PC-3 (cell line): Measurements from ENCODE around the gene RAB7B. TPM values are rescaled to one million over a fixed set of nuclear protein-coding genes. Genes with fewer than 3 reads are reported as not detected.

Source experiments
- ATAC-seq: fragments of 200-7000 bp; cut with Tn5 transposase; 2 replicates; pipeline ENCODE4 v1.9.1; 2020; ENCODE audit warnings: mild to moderate bottlenecking, moderate library complexity
- BruUV-seq: library from RNA; stranded (reverse); fragments of 400-500 nt; replicated peaks from 2 replicates; lab custom pipeline; 2021; lab: Mats Ljungman, UMichigan
- CTCF ChIA-PET: fragments of 300-600 bp; sonication (Branson Sonifier 250); formaldehyde crosslinking; loops from one replicate; lab custom pipeline; 2022; ENCODE audit warnings: antibody characterized with exemption; lab: Charles Lee
- POLR2A ChIA-PET: fragments of 300-600 bp; sonication (Branson Sonifier 250); formaldehyde crosslinking; loops from one replicate; lab custom pipeline; 2022; ENCODE audit warnings: antibody characterized with exemption; ENCODE audit not compliant: unreplicated experiment; lab: Charles Lee
- DNase-seq: peaks from one replicate; pipeline ENCODE4 v3.0.0-alpha.2; 2015
- H2AFZ ChIP-seq: fragments of 300-600 bp; sonication (generic); 2 replicates; pipeline ENCODE4 v1.6.0; 2016; ENCODE audit warnings: antibody characterized with exemption, low read length
- H3F3A ChIP-seq: fragments of 300-600 bp; sonication (generic); one replicate; pipeline ENCODE4 v1.6.0; 2017; ENCODE audit warnings: antibody characterized with exemption, low read length, control low read depth, mild to moderate bottlenecking; ENCODE audit not compliant: unreplicated experiment
- H3K27ac ChIP-seq: fragments of 300-600 bp; sonication (generic); 2 replicates; pipeline ENCODE4 v1.5.1; 2016; ENCODE audit warnings: mild to moderate bottlenecking, low read length
- H3K27me3 ChIP-seq: fragments of 300-600 bp; sonication (generic); 2 replicates; pipeline ENCODE4 v1.6.1; 2016; ENCODE audit warnings: low read length, mixed read lengths
- H3K36me3 ChIP-seq: fragments of 300-600 bp; sonication (generic); 2 replicates; pipeline ENCODE4 v1.6.1; 2016; ENCODE audit warnings: low read depth, mixed run types, low read length, mixed read lengths
- H3K4me1 ChIP-seq: fragments of 300-600 bp; sonication (generic); 2 replicates; pipeline ENCODE4 v1.5.1; 2016; ENCODE audit warnings: low read length; ENCODE audit not compliant: insufficient read depth
- H3K4me2 ChIP-seq: fragments of 300-600 bp; sonication (generic); 2 replicates; pipeline ENCODE4 v1.6.0; 2016; ENCODE audit warnings: low read length
- H3K4me3 ChIP-seq: fragments of 300-600 bp; sonication (generic); 2 replicates; pipeline ENCODE4 v1.5.1; 2016; ENCODE audit warnings: mild to moderate bottlenecking, low read length, mixed read lengths
- H3K79me2 ChIP-seq: fragments of 300-600 bp; sonication (generic); 2 replicates; pipeline ENCODE4 v1.6.1; 2017; ENCODE audit warnings: low read length, mixed read lengths
- H3K9ac ChIP-seq: fragments of 300-600 bp; sonication (generic); 2 replicates; pipeline ENCODE4 v1.6.0; 2016; ENCODE audit warnings: mild to moderate bottlenecking, low read length
- H3K9me2 ChIP-seq: fragments of 300-600 bp; sonication (generic); replicated peaks from 2 replicates; pipeline ENCODE4 v1.6.1; 2016; ENCODE audit warnings: mixed run types, low read length, mixed read lengths
- H3K9me3 ChIP-seq: fragments of 300-600 bp; sonication (generic); 2 replicates; pipeline ENCODE4 v1.6.1; 2016; ENCODE audit warnings: low read length, mixed read lengths
- H4K20me1 ChIP-seq: fragments of 300-600 bp; sonication (generic); 2 replicates; pipeline ENCODE4 v1.6.1; 2016; ENCODE audit warnings: low read length, mixed read lengths
- CTCF ChIP-seq: fragments of 300-600 bp; sonication (generic); conservative IDR thresholded peaks from 2 replicates; pipeline ENCODE4 v1.5.1; 2017; ENCODE audit warnings: antibody characterized with exemption, low read depth, mild to moderate bottlenecking, low read length
- EZH2 ChIP-seq: fragments of 300-600 bp; sonication (generic); IDR thresholded peaks from one replicate; pipeline ENCODE4 v1.6.1; 2017; ENCODE audit warnings: antibody characterized with exemption, mild to moderate bottlenecking, low read length; ENCODE audit not compliant: unreplicated experiment
- EZH2phosphoT487 ChIP-seq: fragments of 300-600 bp; sonication (generic); IDR thresholded peaks from 2 replicates; pipeline ENCODE4 v1.6.1; 2018; ENCODE audit warnings: mild to moderate bottlenecking, antibody characterized with exemption, low read length, borderline replicate concordance
- intact Hi-C: fragments of 100-400 bp; cut with micrococcal nuclease; formaldehyde crosslinking; loops from 2 replicates; pipeline ENCODE4 v1.9.0; 2023
- total RNA-seq: library from RNA; depleted of rRNA; stranded (reverse); fragments of >200 nt; gene quantifications from 2 replicates; pipeline ENCODE4 v1.2.3, GENCODE V29; 2014; rRNA removed

The RAB7B gene
- total RNA-seq, 1 experiment from 2014 or later = not detected

DNA sequence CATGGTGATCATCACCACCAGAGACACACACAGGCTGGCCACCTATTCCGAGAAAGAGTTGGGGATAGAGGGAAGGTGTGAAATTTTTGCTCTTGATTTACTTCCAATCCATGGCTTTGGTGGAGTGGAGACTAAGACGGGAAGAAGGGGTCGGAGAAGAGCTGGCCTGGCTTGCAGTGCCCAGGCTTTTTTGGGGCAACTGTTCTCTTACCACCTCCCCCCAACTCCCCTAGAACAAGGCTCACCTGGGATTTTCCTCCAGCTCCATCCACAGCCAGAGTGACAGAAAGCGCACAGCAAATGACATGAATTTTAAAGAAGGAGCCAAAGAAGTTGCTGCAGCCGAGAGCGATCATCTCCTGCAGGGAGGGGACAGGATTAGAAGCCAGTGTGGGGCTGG, 75.9 kb downstream of the RAB7B start:
- POLR2A ChIA-PET = no interaction called here
- Histone ChIP-seq H3F3A (no peaks in the 10 kb centered on the region), H3K27me3 (no peaks in the 10 kb centered on the region), H2AFZ (no peak overlapping the region), H3K4me1 (peaks cover 12% of the 10 kb centered on the region), H3K9me3 (no peaks in the 10 kb centered on the region), H3K79me2 (no peaks in the 10 kb centered on the region), H3K27ac (no peak overlapping the region), H3K9me2 (no peaks in the 10 kb centered on the region), H3K36me3 (no peaks in the 10 kb centered on the region), H3K4me3 (no peak overlapping the region), H4K20me1 (no peaks in the 10 kb centered on the region), H3K9ac (no peak overlapping the region), H3K4me2 (no peak overlapping the region)
- ATAC-seq (no peak), DNase-seq (no peak)
- intact Hi-C loops = no loop called here
- BruUV-seq = no TSS peak
- TF ChIP-seq EZH2phosphoT487 (no peak), EZH2 (no peak), CTCF (no peak)
- CTCF ChIA-PET = no interaction called here

Other genes starting within 250 kb of the RAB7B start
- 7.4 and 7.9 TPM in 2 replicates for gene RAB29, start 227.9 kb downstream of the RAB7B start, total RNA-seq
- 17.2 and 22.8 TPM in 2 replicates for gene SLC41A1, start 190.2 kb downstream of the RAB7B start, total RNA-seq
- not detected in 2 replicates for gene PM20D1, start 153.3 kb downstream of the RAB7B start, total RNA-seq
- gene SLC26A9, start 59.9 kb downstream of the RAB7B start, total RNA-seq = not detected in 2 replicates
- gene CTSE, start 20.5 kb upstream of the RAB7B start, total RNA-seq = 0.51 TPM in 1 of 2 replicates, not detected in the other
- not detected in 2 replicates for gene RHEX, start 49.8 kb upstream of the RAB7B start, total RNA-seq
- 0.22 TPM in 1 of 2 replicates, not detected in the other for gene AVPR1B, start 114.0 kb upstream of the RAB7B start, total RNA-seq
- 18.6 and 20.2 TPM in 2 replicates for gene FAM72A, start 199.4 kb upstream of the RAB7B start, total RNA-seq
- gene SRGAP2, start 200.1 kb upstream of the RAB7B start, total RNA-seq = 69.1 and 79.5 TPM in 2 replicates